GM12878 (cell line): ENCODE measurements around the gene SIRT2. TPM values are rescaled to one million over a fixed set of nuclear protein-coding genes. Genes with fewer than 3 reads are reported as not detected.

Source experiments
- CBX5 ChIP-seq: sonication (generic); IDR thresholded peaks from 2 replicates; pipeline ENCODE4 v1.6.1; 2016; ENCODE audit warnings: low read depth, moderate library complexity, mild to moderate bottlenecking, inconsistent platforms
- DPF2 ChIP-seq: fragments of 450-650 bp; IDR thresholded peaks from 2 replicates; pipeline ENCODE4 v1.6.1; 2017; ENCODE audit warnings: mild to moderate bottlenecking
- LARP7 ChIP-seq: fragments of 450-650 bp; IDR thresholded peaks from 2 replicates; pipeline ENCODE4 v1.6.1; 2017; ENCODE audit warnings: mild to moderate bottlenecking
- MTA3 ChIP-seq: IDR thresholded peaks from 2 replicates; pipeline ENCODE4 v1.6.1; 2012; ENCODE audit warnings: low read length, inconsistent platforms, borderline replicate concordance
- PML ChIP-seq: IDR thresholded peaks from 2 replicates; pipeline ENCODE4 v1.6.1; 2012; ENCODE audit warnings: low read length, inconsistent platforms
- RELA ChIP-seq: fragments of 450-650 bp; IDR thresholded peaks from 2 replicates; pipeline ENCODE4 v1.8.0; 2014; ENCODE audit warnings: borderline replicate concordance; ENCODE audit not compliant: partially characterized antibody
- SIN3A ChIP-seq: IDR thresholded peaks from 2 replicates; pipeline ENCODE4 v1.6.1; 2012; ENCODE audit warnings: low read depth, low read length, improper control_type of control experiment
- SIX5 ChIP-seq: IDR thresholded peaks from 2 replicates; pipeline ENCODE4 v1.6.1; 2011; ENCODE audit warnings: mild to moderate bottlenecking, low read depth, low read length, moderate library complexity; ENCODE audit not compliant: severe bottlenecking
- SKIL ChIP-seq: fragments of 450-650 bp; IDR thresholded peaks from 2 replicates; pipeline ENCODE4 v1.6.1; 2017; ENCODE audit warnings: mild to moderate bottlenecking, low read depth, inconsistent platforms; ENCODE audit not compliant: poor library complexity, severe bottlenecking
- SMARCA5 ChIP-seq: fragments of 450-650 bp; IDR thresholded peaks from 2 replicates; pipeline ENCODE4 v1.6.1; 2017; ENCODE audit warnings: mild to moderate bottlenecking
- TCF7 ChIP-seq: IDR thresholded peaks from 2 replicates; pipeline ENCODE4 v1.6.1; 2014; ENCODE audit warnings: antibody characterized with exemption, borderline replicate concordance
- ZBED1 ChIP-seq: IDR thresholded peaks from 2 replicates; pipeline ENCODE4 v1.6.1; 2016; ENCODE audit warnings: borderline replicate concordance
- polyA plus RNA-seq, 11 experiments: library from polyadenylated mRNA; depleted of rRNA in 4 of 11; unstranded in 6 of 11; stranded (reverse) in 5 of 11; fragments of >200 nt; fragmentation: Nextera tagmentation in 4 of 11; fragmentation: Illumina TruSeq in 1 of 11; extraction: Ambion mirVana in 4 of 11; extraction: Trizol in 1 of 11; gene quantifications; 1 replicate in 1 of 11; 2 replicates in 10 of 11; pipeline versions ENCODE4 v1.2.1 to v1.2.3, GENCODE V29; 2011 to 2016; ENCODE audit warnings: inconsistent platforms in 2 of 11, missing spikeins in 2 of 11, low read depth in 1 of 11
- total RNA-seq, 4 experiments: library from RNA; depleted of rRNA in 3 of 4; stranded (reverse); fragments of >200 nt in 3 of 4; fragmentation: Illumina TruSeq in 1 of 4; extraction: Trizol in 1 of 4; gene quantifications; 2 replicates each; pipeline versions ENCODE4 v1.2.1 to v1.2.3, GENCODE V29; 2013 to 2021
- TF ChIP-seq, protein P1 (sequence below): fragments of 450-650 bp; IDR thresholded peaks from 2 replicates; pipeline ENCODE4 v1.6.1; 2017; ENCODE audit warnings: antibody characterized with exemption, mild to moderate bottlenecking, moderate library complexity
- TF ChIP-seq, protein P2 (sequence below): fragments of 450-650 bp; IDR thresholded peaks from 2 replicates; pipeline ENCODE4 v1.6.1; 2016; ENCODE audit warnings: mild to moderate bottlenecking

Gene SIRT2
- total and polyA plus RNA-seq, 10 of the 15 experiments (the other 5 are each of a cell fraction or from before 2014, with no cell fraction given): 1.4 to 38.7 (median 24.1) TPM

DNA sequence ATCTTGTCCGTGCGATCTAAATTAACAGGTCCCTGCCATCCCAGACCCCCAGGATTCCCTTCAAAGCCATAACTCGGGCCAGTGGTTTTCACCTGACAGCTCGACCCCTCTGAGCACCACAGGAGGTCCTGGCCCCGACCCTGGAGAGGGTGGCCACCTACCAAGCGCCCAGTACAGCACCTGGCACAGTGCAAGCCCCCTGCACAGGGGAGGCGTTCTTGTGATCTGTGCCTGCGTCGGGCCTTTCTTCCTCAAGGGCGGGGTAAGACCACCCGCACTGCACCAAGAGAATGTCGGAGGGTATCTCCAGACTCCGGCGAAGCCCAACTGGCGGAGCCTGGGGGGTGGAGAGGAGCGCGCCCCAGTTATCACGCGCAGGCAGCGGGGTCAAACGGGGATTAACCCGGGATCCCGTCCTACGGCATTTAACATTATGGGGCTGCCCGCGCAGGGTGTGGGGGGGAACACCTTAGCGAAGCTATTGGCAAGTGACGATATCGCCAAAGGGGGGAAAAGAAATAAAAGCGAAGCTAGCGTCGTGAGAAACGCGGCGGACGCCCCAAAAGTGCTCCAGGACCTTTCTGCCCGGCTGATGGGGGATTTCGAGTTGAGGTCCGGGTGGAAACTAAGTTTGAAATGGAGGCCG, 48.3 kb downstream of the SIRT2 start (continued):
- TF ChIP-seq CBX5 (no peak), SIN3A (no peak), PML (no peak; the same call in 1 of the 2 replicates), MTA3 (no peak), SKIL (no peak), RELA (no peak), DPF2 (no peak), TCF7 (no peak), LARP7 (0 out of 2 replicates have a peak, but pooled peaks have one; percentile 26), SMARCA5 (peak; percentile 49; the same call in 1 of the 2 replicates), ZBED1 (no peak), SIX5 (no peak)
- TF ChIP-seq, protein P1, sequence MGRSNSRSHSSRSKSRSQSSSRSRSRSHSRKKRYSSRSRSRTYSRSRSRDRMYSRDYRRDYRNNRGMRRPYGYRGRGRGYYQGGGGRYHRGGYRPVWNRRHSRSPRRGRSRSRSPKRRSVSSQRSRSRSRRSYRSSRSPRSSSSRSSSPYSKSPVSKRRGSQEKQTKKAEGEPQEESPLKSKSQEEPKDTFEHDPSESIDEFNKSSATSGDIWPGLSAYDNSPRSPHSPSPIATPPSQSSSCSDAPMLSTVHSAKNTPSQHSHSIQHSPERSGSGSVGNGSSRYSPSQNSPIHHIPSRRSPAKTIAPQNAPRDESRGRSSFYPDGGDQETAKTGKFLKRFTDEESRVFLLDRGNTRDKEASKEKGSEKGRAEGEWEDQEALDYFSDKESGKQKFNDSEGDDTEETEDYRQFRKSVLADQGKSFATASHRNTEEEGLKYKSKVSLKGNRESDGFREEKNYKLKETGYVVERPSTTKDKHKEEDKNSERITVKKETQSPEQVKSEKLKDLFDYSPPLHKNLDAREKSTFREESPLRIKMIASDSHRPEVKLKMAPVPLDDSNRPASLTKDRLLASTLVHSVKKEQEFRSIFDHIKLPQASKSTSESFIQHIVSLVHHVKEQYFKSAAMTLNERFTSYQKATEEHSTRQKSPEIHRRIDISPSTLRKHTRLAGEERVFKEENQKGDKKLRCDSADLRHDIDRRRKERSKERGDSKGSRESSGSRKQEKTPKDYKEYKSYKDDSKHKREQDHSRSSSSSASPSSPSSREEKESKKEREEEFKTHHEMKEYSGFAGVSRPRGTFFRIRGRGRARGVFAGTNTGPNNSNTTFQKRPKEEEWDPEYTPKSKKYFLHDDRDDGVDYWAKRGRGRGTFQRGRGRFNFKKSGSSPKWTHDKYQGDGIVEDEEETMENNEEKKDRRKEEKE: no peak
- TF ChIP-seq, protein P2, sequence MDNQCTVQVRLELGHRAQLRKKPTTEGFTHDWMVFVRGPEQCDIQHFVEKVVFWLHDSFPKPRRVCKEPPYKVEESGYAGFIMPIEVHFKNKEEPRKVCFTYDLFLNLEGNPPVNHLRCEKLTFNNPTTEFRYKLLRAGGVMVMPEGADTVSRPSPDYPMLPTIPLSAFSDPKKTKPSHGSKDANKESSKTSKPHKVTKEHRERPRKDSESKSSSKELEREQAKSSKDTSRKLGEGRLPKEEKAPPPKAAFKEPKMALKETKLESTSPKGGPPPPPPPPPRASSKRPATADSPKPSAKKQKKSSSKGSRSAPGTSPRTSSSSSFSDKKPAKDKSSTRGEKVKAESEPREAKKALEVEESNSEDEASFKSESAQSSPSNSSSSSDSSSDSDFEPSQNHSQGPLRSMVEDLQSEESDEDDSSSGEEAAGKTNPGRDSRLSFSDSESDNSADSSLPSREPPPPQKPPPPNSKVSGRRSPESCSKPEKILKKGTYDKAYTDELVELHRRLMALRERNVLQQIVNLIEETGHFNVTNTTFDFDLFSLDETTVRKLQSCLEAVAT: peak; percentile 3; the same call in 1 of the 2 replicates
- TF ChIP-seq, all 136 proteins: peak for 5
